HL-60/S4 treated with retinoic acid at 250 ng/mL for 4 days and 3 days (cell line): ENCODE data around the gene PLEKHD1.
"Not testable (repeated sequence)": the region's sequence is repeated elsewhere in the genome, so short reads cannot be mapped to it uniquely, and the experiment has no call there.

ENCODE experiments used
- in situ Hi-C: fragments of 300-500 bp; cut with MboI; formaldehyde crosslinking; loops from 2 replicates; pipeline ENCODE4 v1.7.0; 2022; ENCODE audit warnings: low sequenced_read_pairs

Gene PLEKHD1

DNA sequence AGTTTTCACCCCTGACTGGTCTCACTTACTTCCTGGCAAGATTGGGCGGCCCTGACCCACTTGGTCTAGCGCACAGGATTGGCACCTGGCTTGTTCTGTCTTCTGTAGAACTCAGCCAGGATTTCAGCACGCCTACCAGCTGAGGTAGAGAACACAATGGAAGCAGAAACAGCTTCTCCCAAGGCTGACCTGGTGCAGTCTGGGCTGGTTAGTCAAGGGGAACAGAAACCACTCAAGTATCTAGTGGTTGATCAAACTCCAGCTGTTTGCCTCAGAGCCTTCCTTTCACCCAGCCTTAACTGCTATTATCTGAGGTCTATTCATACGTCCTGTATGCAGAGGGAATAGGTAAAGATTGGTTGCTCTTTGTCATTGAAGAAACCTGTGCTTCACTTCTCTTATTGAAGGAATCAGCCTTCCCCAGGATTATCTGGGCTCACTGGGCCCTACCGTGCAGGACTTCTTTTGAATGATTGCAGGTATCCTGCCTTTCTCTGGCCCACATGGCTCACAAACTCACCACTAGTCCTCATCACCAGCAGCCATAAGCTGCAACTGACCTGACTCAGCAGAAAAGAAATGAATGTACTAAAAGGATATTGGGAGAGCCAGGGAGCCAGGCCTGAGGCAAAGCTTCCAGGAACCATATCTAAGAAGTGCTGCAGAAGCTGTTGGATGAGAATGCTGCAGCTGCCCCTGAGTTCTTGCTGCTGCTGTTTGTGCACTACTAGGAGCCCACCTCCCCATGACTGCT, 2.5 kb upstream of the PLEKHD1 start:
- in situ Hi-C loops: no loop called here

DNA sequence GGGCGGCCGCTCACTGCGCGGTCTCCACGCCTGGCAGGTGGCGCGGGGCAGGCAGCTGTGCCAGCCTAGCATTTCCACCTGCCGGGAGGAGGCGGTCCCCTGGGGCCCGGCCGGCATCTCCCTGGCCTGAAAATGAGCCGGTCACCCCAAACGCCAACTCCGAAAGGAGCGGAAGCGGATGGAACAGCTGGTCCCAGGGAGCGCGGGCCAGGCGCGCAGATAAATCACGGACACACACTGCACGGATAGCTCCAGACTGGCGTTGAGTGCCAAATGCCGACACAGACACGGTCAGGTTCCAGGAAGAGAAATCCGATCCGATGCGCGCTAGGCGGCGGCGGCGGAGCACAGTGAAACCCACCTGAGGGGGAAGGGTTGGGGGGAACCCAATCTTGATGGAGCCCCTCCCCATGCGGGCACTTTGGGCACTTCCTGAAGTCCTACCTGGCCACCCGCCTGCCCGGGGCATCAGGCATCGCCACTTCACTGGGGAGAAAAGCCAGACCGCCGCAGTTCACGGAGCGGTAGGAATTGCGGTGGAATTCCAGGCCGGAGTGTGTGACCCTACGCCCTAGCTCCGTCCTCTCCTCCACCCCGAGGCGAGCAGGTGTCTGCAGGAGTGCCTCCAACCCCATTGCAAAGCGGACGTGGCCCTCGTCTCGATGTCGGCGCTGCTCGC, 624 bp upstream of the PLEKHD1 start:
- in situ Hi-C loops: no loop called here

DNA sequence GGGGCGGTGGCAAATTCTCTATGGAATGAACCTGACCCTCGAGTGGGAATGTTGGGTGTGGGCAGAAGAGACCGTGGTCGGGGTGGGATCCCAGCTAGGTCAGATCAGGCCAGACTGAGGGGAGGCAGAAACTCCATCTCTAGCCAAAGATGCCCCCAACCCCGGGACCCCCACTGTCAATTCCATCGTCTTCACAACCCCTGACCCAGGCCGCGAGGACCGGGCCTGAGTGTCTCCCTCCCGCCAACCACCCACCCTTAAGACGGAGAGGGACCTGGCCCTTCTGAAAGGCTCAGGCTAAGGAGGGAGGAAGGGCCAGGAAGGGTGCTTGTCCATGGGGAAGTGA, 760 bp downstream of the PLEKHD1 start:
- in situ Hi-C loops: no loop called here

DNA sequence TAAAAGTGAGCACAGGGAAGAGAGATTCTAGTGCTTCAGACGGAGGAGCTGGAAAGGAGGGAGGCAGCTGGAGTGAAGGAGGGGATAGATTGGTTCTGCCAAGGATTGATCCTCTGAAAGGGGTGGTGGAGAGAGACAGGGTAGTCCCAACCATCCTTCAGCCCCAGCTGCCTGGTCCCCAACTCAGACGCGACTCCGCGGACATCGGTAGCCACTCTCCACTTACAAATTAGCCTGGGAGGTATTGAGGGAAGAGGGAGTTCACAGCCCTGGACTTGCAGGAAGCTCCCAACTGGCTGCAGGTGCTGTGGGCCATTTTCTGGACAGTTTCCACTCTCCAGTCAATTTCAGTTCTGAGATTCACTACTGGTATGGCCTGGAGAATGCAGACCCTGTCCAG, 1.2 kb downstream of the PLEKHD1 start:
- in situ Hi-C loops: no loop called here

DNA sequence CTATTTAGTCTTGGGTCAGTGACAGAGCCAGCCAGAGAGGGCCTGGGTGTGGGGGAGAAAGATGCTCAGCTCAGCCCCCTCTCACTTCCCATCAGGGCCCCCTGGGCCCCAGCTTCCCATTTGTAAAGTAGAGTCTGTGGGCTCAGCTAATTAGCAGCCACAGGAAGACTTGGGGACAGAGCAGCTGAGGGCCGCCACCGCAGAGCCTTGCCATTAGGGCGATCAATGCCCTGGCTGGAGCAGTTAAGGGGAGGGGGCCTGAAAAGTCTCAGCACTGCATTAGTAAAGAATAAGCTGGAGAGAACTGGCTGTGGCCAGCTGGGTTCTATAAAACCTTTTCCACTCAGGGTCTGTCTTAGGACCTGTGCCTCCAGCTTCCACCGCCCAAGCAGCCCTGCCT, 2.7 kb downstream of the PLEKHD1 start:
- in situ Hi-C loops: no loop called here

DNA sequence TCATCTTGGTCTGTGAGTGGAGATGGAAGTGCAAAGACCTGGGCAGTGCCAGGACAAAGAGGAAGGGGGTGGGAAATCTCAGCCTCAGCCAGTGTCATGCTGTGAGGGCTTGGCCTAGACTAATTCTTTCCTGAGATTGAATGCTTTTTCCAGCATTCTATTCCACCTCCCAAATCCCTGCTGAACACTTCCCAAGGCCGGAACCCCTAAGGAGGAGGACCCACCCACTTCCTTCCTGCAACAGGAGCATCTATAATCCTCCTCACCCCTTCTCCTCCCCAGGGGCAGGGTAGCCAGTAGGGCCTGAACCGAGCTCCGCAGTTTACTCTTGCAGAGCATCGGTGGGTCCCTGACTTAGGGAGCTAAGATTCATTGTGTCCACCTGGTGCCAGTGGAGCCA, 3.2 kb downstream of the PLEKHD1 start:
- in situ Hi-C loops: no loop called here

DNA sequence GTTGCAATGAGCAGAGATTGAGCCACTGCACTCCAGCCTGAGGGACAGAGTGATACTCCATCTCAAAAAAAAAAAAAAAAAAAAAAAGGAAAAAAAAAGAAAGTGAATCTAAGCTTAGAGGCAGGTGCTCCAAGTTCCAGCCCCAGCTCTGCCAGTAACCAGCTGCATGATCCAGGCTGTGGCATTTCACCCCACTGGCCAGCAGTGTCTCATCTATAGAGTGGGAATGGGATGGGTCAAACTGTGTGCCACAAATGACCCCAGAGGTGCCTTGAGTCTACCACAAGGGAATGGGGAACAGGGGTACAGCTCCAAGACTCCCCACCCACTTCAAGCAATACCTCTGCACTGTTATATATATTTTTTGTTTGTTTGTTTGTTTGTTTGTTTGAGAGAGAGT, 5.0 kb downstream of the PLEKHD1 start:
- in situ Hi-C loops: no loop called here

DNA sequence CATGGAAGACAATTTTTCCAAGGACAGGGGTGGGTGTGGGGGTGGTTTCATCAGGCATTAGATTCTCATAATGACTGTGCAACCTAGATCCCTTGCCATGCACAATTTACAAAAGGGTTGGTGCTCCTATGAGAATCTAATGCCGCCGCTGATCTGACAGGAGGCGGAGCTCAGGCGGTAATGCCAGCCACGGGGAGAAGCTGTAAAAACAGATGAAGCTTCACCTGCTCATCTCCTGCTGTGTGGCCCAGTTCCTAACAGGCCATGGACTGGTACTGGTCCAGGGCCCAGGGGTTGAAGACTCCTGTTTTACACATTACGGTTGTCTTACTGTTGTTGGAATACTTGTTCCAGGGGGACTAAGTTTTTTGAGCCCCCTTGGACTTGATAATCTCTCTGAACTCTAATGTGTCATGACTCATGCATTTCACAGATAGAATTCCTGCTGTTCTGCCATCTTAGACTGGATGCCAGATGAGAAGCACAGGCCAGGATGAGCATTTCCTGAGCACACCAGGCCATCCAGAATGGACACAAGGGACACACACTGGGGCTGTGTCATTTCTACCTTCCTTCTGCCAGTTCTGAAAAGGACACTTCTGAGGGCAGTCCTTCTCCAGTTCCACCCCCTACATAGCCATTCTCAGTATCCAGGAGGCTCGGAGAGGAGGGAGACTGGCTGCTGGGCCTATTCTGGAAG, 5.8 kb downstream of the PLEKHD1 start:
- in situ Hi-C loops: no loop called here

DNA sequence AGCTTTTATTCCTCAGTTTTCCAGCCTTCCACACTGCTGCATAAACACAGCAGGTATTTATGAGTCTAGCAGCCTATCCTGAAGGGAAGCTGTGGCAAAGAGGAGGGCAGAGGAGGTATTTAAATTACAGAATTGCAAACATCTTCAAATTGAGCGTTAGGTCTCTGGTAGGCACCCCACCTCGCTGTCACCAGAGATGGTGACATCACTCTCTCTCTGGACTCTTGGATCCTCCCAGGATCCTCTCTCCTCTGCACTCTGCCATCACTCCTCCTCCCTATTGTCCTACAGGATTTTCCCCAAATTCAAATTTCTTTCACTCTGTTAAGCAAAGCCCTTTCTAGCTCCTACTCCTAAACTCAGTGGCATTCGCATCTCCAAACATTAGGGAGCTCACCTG, 6.7 kb downstream of the PLEKHD1 start:
- in situ Hi-C loops: no loop called here

DNA sequence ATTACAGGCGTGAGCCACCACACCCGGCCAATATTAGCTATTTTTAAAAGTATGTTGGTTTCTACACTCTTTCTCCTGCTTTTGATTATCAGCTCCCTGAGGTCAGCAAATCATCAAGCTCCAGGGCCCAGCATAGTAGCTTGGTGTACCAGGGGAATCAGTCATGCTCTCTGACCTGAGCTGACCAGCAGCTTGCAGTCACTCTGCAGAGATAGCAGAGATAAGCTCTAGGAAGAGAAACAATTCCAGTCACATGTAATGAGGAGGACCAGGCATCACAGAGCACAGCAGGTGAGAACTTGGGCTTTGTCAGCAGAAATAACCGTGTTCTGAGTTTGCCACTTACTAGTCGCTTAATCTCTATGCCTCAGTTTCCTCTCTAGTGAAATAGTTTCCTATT, 8.5 kb downstream of the PLEKHD1 start:
- in situ Hi-C loops: no loop called here

DNA sequence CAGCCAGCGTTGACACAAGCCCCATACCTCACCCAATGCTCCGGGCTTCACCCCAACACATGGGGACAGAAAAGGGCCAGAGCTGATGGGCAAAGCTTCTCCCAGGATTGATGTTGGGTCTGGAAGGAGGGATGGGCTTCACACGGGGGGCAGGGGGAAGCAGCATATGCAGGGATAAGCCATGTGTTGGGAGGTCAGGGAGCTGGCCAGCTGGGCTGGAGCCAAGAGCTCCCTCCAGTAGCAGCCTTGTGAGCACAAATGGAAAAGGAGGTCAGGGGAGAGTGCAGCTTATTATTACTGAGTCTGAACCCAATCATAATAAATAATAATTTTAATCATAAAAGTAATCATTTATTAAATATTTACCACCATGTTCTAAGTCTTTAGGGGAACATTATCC, 9.3 kb downstream of the PLEKHD1 start:
- in situ Hi-C loops: no loop called here

DNA sequence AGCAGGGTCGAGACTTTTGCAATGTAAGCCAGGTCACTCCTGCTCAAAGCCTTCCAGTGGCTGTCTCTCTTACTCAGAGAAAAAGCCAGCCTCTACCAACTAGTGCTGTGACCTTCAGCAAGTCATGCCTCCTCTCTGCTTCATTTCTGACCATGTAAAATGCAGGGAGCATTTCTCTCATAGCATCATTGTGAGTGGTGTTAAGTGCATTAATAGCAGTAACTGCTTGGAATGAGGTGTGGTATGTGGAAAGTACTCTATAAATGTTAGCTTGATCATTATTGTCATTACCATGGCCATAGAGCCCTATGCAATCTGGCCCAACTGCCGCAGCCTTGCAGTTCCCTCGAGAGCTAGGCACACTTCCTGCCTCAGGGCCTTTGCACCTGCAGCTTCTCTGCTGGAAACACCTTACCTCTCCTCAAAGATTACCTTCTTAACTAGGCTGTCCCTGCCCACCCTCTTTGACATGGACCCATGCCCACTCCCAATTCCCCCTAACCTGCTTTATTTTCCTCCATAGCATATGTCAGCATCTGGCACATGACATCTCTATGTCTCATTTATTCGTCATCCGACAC, 10.9 kb downstream of the PLEKHD1 start:
- in situ Hi-C loops: no loop called here

DNA sequence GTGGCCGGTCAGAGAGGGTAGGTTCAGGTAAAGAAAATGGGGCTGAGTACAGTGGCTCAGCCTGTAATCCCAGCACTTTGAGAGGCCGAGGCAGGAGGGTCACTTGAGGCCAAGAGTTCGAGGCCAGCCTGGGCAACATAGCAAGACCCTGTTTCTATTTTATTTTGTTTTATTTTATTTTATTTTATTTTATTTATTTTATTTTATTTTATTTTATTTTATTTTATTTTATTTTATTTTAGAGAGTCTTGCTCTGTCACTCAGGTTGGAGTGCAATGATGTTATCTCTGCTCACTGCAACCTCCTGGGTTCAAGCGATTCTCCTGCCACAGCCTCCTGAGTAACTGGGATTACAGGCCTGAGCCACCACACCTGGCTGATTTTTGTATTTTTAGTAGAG, 13.3 kb downstream of the PLEKHD1 start:
- in situ Hi-C loops: not testable (repeated sequence)

DNA sequence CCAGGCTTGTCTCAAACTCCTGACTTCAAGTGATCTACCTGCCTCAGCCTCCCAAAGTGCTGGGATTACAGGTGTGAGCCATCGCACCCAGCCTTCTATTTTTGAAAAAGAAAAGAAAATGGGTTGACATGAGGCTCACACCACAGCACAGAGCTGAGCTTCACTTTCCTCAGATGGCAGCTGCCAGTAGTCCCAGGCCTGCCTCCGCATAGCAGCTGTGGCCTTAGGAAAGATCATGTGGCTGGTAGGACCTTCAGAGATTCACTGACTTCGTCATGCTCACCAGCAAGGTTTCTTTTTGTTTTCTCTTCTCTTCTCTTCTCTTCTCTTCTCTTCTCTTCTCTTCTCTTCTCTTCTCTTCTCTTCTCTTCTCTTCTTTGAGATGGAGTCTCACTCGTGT, 13.8 kb downstream of the PLEKHD1 start:
- in situ Hi-C loops: not testable (repeated sequence)

DNA sequence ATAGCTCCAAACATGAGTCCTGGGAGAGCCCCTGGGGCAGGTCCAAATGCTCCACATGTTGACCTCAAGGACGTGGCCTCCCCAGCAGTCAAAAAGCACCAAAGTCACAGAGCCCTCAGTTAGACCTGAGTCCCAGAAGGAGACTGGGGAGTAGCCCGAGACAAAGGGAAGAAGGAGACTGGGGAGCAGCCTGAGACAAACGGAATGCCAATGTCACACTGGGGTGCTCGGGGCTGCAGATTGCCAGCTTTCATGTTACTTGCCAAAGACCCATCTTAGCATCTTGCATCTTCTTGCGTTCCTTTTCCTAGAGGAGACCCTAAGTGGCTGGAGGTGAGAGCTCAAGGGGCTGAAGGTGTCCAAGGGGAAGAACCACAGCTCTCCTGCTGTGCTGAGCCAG, 14.9 kb downstream of the PLEKHD1 start:
- in situ Hi-C loops: no loop called here

DNA sequence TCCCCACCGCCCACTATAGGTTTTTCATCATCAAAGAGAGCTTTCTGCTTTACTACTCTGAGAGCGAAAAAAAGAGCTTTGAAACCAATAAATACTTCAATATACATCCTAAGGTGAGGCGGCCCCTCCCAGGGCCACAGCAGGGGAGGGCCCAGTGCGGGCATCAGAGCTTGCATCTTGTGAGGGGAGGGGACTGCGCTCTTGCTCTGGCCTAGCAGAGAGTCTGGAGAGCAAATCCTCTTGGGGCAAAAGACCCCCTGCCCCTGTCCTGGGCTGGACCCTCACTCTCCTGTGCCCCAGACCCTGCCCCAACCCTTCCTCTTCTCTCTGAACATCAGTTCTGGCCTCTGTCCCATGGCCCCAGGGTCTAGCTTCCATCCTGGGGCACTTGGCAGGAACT, 15.6 kb downstream of the PLEKHD1 start:
- in situ Hi-C loops: no loop called here

DNA sequence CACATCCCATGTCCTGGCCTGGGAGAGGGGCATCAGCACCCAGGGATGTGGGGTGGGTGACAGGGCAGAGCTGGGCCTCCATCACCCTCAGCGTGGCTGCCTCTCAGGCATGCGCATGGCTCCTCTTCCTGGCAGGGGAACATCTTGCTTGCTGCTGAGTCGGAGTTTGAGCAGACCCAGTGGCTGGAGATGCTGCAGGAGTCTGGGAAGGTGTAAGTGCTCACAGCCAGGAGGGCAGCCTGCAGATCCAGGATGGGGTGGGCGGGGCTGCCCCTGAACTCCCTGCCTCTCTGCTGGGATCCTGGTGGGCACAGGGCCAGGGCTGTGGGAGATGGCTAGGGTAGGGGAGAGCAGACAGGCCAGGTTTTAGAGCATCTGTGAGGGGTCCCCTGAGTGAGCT, 16.2 kb downstream of the PLEKHD1 start:
- in situ Hi-C loops: no loop called here

DNA sequence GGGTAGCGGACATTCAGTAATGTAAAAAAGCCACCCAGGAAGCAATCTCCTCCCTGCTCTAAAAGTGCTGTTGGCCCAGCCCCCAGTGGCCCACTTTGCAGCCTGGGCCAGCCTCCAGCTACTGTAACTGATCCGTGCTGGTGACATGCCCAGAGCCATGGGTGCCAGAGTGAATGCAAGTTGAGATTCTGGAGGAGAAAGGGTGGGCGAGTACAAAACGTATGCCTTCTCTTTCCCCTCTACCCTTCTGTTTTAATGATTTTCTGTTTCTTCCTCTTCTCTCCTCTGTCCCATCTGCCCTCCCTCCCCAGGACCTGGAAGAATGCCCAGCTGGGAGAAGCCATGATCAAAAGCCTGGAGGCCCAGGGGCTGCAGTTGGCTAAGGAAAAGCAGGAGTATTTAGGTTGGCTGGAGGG, 16.9 kb downstream of the PLEKHD1 start:
- in situ Hi-C loops: no loop called here

DNA sequence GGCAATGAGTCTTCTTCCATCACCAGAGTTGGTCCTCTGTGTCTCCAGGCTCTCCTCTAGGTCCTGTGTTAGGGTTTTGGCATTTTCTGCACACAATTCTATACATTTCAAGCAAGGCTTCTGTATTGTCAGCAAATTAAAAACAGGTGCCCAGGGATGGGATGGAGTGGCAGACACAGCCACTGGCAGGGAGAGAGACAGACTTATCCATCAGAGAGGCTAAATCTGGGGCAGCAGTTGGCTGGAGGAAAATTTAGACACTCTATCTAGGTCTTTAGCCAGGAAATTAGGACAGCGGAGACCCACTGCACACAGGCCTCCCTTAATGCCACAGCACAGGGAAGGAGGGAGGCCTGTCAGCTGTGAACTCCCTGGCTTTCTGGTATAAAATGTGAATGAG, 20.2 kb downstream of the PLEKHD1 start:
- in situ Hi-C loops: no loop called here

DNA sequence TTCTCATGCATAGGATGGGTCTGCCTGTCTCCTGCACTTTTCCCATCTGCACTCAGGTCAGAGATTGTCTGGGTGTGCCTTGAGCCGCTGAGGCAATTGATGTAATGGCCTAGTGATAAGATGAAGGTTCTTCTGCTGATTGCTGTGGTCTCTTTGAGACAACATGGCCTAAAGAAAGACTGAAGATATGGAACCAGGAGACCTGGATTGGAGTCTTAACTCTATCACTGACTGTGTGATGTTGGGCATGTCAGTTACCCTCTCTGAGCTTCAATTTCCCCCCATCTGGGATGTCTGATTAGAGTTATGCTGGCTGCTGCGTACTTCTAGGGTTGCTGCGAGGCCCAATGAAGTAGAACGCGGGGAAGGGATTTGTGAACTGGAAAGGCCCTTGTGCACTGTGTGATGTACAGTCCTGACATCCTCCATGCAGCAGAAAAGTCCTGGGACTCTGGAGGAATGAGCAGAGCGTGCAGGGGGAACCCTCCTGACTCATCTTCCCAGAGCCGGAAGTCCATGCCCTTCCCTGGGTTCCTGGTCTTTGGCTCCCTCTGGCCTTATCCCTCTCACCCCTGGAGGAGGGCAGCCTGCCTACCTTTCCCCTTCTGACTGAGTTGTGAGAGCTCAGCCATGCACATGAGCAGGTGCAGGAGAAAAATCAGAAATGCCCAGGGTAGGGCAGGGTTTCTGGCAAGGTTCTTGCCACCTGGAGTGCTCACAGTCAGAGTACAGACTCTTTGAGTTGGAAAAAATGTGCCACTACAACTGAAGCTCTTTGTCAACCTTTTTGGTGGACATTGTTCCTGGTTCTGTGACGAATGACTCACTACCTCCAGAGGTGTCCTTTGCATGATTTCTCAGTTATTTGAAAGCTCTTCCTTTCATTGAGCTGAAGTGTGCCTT, 21.1 kb downstream of the PLEKHD1 start:
- in situ Hi-C loops: no loop called here

DNA sequence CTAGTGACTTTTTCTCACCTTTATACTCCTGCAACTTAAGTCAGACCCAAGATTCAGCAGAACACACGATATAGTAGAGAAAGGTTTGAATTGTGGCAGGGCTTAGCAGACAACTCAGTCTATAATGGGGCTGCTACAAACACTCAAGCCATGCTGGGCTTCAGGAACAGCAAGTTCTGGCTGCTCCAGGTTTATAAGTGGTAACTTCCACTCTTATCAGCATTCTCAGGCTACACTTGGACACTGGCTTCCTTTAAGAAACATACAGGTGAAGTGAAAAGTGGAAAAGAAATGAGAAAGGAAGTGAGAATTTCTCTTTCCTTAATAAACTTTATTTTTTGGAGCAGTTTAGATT, 21.7 kb downstream of the PLEKHD1 start:
- in situ Hi-C loops: no loop called here
